Activated CD4-positive, alpha-beta T cell treated with anti-CD3 and anti-CD28 coated beads for 24 hours (primary cell): ENCODE measurements around the gene DNAH14.
A peak's percentile ranks its signal among the peaks of the same experiment; 100 is the strongest.

Source experiments
- DNase-seq, 2 donors: peaks; one replicate each; pipeline ENCODE4 v3.0.0-alpha.2; 2020; ENCODE audit warnings: low read depth in 2 of 2

DNAH14 gene

DNA sequence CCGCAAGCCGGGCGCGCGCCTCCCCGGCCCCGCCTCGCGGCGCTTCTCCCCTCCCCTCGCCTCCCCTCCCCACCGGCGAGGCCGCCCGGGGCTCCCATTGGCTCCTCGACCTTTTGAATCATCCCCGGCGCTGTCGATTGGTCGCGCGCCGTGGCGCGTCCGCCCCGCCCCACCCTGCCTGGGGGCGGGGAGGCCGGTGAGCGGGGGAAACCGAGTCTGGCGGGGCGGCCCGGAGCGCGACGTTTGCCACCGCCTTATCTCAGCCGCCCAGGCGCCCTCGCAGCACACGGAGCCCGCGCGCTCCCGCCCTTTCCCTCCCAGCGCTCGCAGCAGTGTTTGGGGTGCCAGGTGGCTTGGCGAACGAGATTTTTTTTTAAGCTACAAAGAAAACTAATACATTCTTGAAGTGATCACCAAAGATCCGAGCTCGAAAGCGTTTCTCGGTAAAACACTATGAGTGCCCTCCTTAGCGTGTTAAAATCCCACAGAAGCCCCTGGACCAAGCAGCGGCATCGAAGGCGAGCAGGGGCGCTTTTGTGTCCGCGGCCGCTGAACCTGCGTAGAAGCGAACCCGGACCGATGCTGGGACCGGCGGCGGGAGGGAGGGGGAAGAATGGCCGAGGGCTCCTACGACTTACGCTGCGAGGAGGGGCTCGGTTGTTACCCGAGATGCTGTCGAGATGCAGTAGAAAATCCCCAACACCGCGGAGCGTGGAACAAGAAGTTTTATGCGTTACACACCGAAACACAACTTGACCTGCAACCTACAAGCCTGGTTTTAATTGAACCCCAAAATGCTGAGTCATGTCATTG is 498.8 kb downstream of the DNAH14 start:
- DNase-seq: peak; percentile 81 to 85

GRCh38 chr1:225428881-225429455 is 499.5 kb downstream of the DNAH14 start:
- no peak for DNase-seq

GRCh38 chr1:225430301-225430700 is 500.8 kb downstream of the DNAH14 start:
- DNase-seq: no peak

GRCh38 chr1:225431081-225431863 is 501.8 kb downstream of the DNAH14 start:
- DNase-seq: no peak

DNA sequence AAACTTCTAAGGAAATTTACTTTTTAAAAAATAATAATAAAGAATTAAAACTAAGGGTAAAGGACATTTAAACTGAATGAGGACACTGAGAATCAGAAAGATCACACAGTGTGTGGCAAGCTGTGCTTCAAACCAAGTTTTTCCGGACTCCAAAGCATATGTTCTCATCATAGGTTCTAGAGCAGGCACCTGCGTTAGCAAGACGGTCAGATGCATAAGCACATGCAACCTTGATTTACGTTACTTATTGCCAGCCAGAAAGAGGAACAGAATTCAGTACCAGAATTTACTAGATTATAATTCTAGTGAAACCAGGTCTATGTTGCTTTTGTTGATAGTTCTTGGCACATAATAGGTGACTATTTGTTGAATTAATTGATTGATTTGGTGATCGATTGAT is 504.6 kb downstream of the DNAH14 start:
- no peak for DNase-seq

- DNase-seq: no peak
Measured at GRCh38 chr1:225435076-225435475, 505.6 kb downstream of the DNAH14 start.

DNA sequence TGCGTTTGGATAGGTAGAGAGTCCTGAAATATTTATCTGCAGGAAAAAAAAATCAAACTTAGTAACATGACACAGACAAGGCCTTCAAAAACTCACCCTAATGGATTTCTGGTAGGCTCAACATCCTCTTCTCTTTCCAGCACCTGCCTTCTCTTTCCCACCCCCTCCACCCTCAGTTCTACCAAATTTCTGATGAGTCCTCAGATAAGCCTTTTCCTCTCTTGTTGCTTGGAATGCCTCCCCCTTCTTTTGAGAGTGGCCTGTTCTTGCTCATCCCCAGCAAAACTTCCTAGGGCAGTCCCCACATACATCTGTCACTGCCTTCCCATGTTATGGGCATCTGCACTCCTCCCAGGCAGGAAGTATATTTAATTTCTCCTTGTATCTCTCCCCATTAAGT is 506.0 kb downstream of the DNAH14 start:
- no peak for DNase-seq

GRCh38 chr1:225435957-225436392 is 506.5 kb downstream of the DNAH14 start:
- no peak for DNase-seq

DNA sequence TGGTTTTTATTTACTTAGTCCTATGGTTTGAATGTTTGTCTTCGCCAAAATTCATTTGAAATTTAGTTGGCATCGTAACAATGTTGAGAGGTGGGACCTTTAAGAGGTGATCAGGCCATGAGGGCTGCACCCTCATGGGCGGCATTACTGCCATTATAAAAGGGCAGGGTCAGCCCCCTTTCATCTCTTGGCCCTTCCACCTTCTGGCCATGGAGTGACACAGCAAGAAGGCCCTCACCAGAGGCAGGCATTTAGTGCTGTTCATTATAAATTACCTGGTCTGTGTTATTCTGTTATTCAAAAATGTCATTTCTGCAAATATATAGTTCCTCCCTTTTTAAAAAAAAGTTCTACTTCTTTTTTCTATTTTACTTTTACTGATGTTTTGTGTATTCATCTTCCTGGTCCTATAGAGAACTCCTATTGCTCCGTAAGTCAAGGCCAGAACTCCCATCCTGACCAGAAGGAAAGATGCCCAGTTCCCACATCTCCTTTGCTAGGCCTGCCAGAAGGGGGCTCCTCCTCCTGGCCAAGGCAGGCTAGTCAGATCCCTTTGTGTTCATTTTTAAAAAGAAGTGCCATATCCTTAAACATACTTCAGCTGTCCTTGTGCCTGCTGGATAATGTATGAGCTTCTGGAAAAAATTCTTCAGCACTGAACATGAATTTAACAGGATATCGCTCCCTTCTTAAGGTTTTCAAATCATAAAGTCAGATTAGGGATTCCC is 508.4 kb downstream of the DNAH14 start:
- no peak for DNase-seq

DNA sequence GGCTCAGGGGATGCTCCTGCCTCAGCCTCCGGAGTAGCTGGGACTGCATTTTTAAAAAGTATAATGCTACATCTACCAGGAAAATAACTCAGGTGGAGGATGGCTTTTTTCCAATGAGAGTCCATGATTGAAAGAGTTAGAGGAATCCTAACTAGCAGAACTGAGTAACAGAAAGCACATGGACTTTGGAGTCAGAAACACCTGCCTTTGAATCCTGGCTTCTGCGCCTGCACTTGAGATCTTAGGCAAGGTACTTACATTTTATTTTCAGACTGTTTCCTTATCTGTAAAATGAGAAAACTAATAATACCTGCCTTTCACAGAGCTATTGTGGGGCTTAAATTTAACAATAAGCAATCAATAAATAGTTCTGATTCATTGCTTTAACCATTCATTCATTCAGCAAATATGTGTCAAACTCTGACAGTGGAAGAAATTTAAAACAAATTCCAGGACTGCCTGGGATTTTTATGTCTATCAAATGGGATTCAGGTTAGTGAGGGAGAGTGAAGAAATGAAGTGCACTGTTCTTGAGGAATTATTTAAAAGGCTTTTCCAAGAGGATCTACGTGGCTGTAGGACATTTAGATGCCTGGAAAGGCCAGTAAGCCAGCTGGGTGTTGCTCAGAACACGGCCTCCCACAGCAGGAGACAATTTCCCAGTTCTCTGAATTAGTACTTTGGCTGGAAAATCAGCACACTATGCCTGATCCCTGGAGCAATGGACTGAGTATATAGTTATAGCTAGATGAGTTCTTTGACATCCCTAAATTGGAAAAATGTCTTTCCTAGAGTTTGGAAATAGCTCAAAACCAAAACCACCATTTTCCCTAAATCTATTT is 511.1 kb downstream of the DNAH14 start:
- DNase-seq: no peak

- no peak for DNase-seq
Measured at GRCh38 chr1:225441314-225442122, 512.0 kb downstream of the DNAH14 start.

GRCh38 chr1:225442123-225442505 is 512.6 kb downstream of the DNAH14 start:
- no peak for DNase-seq

GRCh38 chr1:225445639-225446594 is 516.4 kb downstream of the DNAH14 start:
- no peak for DNase-seq

GRCh38 chr1:225446595-225446960 is 517.1 kb downstream of the DNAH14 start:
- DNase-seq: no peak

DNA sequence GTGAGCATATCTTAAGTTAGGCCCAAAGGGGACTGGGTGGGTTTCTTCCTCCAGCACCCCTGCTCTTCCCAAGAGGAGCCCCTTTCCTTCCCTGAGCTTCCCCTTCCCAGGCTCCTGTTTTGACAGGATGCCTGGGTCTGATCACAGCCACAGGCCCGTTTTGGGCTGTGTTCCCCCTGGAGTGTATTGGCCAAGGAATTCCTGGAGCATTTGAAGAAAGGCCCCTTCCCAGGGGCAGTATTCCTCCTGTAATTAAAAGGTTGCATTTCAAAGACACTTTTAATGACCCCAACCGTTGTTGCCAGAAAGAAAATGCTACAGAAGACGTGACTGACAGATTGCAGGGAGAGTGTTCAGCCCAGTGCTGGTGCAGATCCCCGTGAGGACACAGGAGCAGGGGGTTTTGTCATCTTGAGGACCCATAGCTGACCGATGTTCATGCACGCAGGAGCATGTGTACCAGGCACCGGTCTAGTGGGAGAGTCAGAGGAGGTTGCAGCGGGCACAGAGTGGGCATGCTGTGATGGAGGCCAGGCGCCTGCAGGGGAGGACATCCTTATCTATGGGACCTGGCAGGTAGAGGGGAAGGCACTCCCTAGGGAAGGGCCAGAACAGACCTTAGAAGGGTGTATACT is 517.6 kb downstream of the DNAH14 start:
- DNase-seq: no peak

DNA sequence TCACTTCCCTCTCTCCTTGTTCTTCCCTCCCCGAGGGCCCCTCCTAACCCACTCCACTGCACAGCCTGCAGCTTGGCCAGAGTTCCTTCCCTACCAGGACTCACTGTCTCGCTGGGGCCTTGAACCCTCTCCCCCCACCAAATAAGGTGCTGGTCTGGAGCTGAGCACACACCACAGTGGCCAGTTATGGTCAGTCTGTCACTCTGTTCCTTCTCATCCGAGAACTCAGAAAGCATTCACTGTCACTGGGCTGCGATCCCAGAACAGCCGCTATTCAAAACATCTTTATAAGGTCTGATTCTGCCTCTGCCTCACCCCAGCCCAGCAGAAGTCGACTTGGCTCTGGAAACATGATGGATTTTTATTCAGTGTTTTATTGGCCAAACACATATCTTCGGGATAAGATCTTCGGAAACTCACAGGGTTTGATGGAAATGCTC is 518.2 kb downstream of the DNAH14 start:
- DNase-seq: no peak

DNA sequence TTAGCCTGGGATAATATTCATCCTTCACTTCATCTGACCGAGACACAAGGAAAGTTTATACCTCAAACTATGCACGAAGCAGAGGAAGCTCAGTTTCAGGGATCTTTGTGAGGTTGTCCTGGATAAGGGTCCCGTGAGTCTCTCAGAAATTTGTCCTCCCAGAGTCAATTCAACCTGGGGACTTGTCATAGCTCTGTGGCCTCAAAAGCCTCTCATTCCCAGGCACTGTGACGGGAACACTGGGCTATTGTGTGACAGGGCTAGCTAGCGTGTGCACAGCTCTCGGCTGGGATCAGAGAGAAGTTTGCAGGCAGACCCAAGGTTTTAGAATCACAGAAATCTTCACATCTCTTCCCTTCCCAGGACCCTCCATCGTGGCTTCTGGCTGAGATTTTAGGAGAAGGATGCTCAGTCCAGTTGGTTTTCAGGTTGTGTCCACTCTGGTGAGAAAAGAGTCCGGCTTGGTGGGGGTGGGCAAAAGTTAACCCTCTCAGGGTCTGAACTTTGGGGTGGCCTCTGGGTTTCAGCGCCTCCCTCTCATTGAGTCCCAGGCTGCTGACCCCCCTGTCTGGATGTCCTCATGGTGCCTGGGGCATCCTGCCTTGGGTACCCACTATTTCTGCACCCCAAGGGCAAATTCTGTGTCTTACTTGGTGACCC is 518.8 kb downstream of the DNAH14 start:
- no peak for DNase-seq
